T-helper 22 cell (primary cell): Measurements from ENCODE around the gene WDR54.
"Not testable (repeated sequence)": the region's sequence is repeated elsewhere in the genome, so short reads cannot be mapped to it uniquely, and the experiment has no call there.

ENCODE experiments used
- DNase-seq: peaks from one replicate; pipeline ENCODE4 v3.0.0-alpha.2; 2020; ENCODE audit warnings: low read depth

The WDR54 gene

GRCh38 chr2:74407682-74408081 is 13.8 kb upstream of the WDR54 start:
- DNase-seq, result no peak

- no peak for DNase-seq
Measured at GRCh38 chr2:74413001-74413698, 8.4 kb upstream of the WDR54 start.

DNA sequence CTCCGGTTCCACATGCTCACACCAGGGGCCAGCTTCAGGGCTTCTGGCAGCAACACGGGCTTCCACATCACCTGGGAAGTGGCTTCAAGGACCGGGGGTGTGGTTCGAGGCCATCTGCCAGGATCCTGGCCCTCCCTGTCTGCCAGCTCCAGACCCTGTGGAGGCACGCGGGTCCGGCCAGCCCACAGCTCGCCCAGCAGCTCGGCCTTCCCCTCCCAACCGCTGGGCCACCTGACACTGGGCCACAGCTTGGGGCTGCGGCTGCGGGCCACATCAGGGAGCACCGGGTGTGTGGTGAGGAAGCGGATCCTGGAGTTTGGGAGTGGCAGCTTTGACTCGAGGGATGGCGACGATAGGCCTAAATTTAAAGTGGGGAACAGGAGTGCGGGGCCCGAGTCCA is 7.1 kb upstream of the WDR54 start:
- DNase-seq, result no peak

GRCh38 chr2:74414881-74415761 is 6.4 kb upstream of the WDR54 start:
- DNase-seq, result no peak

DNA sequence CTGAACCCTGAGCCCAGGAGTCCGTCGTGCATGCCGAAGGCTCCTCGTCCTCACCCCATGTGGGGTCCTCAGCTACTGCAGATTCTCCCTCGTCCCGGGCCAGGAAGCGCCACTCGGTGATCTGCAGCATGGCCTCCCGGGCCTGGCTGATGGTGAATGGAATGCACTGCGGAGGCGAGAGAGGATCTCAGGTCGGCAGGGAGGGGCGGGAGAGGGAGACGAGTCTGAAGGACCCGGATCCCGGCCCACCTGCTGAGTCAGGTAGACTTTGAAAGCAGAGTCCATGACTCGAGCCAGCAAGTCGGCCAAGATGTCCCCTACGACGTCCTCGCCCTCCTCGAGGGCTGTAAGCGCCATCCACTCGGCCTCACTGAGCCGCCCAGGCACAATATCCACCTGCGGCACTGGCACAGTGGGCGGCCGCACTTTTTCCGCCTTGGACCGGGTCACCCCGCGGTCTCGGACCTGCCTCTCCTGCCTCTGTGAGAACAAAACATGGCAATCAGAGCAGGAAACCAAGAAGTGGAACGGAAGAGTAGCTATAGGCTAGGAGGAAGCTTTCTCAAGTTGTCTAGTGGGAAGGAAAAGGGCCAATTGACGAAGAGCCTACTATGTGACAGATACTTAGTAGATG is 5.7 kb upstream of the WDR54 start:
- DNase-seq, result no peak

GRCh38 chr2:74416778-74417177 is 4.8 kb upstream of the WDR54 start:
- DNase-seq, result no peak

DNA sequence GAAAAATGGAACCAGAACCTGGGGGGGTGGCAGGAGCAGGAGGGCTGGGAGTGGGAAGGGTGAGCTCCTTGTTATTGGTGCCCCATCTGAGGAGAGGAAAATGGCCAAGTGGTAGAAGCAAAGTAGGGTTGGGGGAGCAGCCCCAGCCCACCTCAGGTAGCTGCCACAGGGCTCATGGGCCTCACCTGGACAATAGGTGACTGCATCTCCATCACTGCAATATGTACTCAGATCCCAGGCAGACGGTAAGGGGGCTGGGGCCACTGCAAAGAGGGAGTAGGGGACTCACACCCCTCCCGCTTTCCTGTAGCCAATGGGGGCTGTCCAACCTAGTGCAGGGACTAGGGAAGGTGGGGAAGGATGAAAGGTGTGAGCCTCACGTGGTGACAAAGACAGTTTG is 4.3 kb upstream of the WDR54 start:
- no peak for DNase-seq

DNA sequence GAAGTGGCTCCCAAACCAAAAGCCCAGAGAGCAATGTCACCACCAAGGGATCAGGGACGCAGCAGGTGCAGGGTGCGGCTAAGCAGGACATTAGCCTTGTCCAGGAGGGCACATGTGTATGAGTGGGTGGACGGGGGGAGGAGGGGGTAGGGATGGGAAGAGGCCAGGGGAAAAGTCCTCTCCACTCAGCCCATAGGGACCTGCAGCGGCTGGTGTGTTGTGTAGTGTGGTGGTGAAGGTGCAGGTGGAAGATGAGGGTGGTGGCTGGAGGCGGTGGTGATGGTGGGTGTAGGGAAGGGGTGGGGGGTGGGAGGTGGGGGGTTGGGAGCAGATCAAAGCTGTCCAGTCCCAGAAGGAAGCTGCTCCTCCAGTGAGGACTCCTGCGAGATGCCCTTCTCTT is 3.8 kb upstream of the WDR54 start:
- no peak for DNase-seq

- no peak for DNase-seq
Measured at GRCh38 chr2:74418312-74418711, 3.2 kb upstream of the WDR54 start.

GRCh38 chr2:74419345-74419744 is 2.2 kb upstream of the WDR54 start:
- no peak for DNase-seq

- DNase-seq, result no peak
Measured at GRCh38 chr2:74420006-74420405, 1.5 kb upstream of the WDR54 start.

GRCh38 chr2:74420443-74421103 is 957 bp upstream of the WDR54 start:
- not testable (repeated sequence) for DNase-seq

DNA sequence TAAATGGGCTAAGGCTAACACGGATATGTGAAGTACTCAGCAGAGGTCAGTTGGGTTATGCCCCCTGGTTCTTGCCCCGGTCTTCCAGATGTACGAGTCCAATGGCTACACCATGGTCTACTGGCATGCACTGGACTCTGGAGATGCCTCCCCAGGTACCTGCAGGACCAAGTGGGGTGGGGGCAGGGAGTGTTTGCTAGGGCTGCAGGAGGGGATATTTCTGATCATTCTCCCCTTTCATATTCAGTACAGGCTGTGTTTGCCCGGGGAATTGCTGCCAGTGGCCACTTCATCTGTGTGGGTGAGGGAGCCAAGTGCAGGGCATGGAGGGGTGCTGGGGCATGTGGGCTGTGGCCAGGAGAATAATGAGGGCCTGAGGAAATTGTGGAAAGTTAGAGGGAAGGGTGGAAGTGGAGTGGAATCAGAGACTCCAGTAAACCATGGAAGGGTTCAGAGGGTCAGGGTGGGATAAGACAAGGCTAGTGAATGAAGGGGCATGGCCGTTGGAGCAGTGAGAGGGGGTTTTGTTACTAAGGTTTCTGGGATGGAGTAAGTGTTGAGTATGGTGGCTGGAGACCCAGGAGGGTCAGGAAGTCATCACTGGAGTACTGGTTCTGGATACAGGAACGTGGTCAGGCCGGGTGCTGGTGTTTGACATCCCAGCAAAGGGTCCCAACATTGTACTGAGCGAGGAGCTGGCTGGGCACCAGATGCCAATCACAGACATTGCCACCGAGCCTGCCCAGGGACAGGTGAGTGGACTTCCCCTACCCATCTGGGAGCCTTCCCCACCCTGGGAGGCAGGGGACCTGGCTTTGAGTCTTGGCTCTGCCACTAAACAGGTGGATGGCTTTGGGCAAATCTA is 1.9 kb downstream of the WDR54 start:
- no peak for DNase-seq

DNA sequence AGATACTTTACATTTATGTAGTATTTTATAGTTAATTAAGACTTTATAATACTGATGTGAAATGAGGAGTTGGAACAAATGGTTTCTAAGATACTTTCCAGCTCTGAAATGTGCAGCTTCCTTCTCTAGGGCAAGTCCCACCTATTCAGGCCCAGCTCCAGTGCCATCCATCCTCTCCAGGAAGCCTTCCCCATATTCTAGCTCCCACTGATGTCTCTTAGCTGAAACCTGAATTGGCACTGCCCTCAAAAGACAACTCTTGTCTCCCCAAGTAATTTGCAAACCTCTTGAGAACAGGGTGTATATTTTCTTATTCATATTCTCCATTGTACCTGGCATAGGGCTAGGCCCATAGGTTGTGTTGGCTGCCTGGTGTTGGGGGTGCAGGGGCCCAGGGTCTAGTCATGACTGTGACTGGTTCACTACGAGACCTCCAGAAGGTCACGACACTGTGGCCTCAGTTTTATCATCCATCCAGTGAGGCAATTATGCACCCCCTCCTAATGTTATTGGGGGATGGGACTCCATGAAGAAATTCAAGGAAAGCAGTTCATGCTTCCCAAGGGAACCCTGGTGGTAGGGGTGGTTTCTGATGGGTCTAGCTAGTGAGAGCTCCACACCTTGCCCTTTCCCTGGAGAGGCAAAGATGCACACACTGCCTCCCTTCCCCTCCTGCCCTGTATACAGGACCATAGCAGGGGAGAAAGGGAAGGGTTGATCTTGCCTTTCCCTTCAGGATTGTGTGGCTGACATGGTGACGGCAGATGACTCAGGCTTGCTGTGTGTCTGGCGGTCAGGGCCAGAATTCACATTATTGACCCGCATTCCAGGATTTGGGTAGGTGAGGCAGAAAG is 2.8 kb downstream of the WDR54 start:
- no peak for DNase-seq

DNA sequence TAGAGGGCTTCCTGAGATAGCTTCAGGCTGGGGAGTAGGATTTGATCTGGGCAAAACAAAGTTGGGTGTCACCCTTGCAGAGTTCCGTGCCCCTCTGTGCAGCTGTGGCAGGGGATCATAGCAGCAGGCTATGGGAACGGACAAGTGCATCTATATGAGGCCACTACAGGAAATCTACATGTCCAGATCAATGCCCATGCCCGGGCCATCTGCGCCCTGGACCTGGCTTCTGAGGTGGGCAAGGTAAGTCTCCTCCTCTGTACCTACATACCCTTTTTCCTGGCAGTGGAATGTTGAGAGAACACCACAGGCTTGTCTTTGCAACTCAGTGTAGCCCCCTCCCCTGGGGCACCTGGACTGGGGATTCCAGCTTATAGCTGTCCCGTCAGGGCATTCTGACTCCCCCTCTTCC is 3.5 kb downstream of the WDR54 start:
- DNase-seq, result no peak

- no peak for DNase-seq
Measured at GRCh38 chr2:74425523-74425922, 4.0 kb downstream of the WDR54 start.

GRCh38 chr2:74426181-74426758 is 4.7 kb downstream of the WDR54 start:
- DNase-seq, result no peak

DNA sequence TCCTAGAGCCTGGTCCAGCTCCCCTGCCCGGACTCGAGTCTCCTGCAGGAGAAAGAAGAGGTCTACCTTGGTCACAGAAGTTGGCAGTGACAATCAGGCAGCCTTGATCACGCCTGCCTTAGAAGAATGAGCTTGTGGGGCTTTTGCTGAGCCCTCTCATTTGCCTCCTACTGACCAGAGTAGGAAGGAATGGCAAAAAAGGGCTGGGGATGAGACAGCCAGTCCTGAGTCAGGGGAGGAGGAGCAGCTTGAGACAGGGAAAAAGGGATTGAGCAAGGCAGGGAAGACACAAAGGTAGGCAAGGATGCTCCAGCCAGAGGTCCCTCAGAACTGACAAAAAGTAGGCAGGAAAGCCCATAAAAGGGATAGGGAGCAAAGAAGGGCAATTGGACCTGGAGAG is 6.0 kb downstream of the WDR54 start:
- DNase-seq, result no peak

- no peak for DNase-seq
Measured at GRCh38 chr2:74428675-74429074, 7.1 kb downstream of the WDR54 start.
